Measurements from ENCODE around the gene TEX52.

- TF ChIP-seq, protein P1, sequence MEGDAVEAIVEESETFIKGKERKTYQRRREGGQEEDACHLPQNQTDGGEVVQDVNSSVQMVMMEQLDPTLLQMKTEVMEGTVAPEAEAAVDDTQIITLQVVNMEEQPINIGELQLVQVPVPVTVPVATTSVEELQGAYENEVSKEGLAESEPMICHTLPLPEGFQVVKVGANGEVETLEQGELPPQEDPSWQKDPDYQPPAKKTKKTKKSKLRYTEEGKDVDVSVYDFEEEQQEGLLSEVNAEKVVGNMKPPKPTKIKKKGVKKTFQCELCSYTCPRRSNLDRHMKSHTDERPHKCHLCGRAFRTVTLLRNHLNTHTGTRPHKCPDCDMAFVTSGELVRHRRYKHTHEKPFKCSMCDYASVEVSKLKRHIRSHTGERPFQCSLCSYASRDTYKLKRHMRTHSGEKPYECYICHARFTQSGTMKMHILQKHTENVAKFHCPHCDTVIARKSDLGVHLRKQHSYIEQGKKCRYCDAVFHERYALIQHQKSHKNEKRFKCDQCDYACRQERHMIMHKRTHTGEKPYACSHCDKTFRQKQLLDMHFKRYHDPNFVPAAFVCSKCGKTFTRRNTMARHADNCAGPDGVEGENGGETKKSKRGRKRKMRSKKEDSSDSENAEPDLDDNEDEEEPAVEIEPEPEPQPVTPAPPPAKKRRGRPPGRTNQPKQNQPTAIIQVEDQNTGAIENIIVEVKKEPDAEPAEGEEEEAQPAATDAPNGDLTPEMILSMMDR (conservative IDR thresholded peaks at IDR 0.05), result no peak
- TF ChIP-seq EZH2 (IDR thresholded peaks at IDR 0.05; ENCODE audit: low read depth), result no peak
Measured at GRCh38 chr12:2895051-2895451, 38.2 kb upstream of the TEX52 start.
